B cell (primary cell): ENCODE data around the gene NAB1. TPM values are rescaled to one million over a fixed set of nuclear protein-coding genes. Genes with fewer than 3 reads are reported as not detected.
A peak's percentile ranks its signal among the peaks of the same experiment; 100 is the strongest.

Experiments
- ATAC-seq: fragments of 200-7000 bp; cut with Tn5 transposase; one replicate; pipeline ENCODE4 v1.10.0; 2021; ENCODE audit warnings: low read depth, mild to moderate bottlenecking, moderate number of reproducible peaks, moderate library complexity
- CTCF ChIA-PET: fragments of 350-600 bp; sonication (Branson Sonifier 250); formaldehyde crosslinking; loops from one replicate; lab custom pipeline; 2021; ENCODE audit warnings: antibody characterized with exemption, inconsistent platforms; lab: Charles Lee
- POLR2A ChIA-PET: fragments of 350-600 bp; sonication (Branson Sonifier 250); formaldehyde crosslinking; loops from one replicate; lab custom pipeline; 2021; ENCODE audit warnings: antibody characterized with exemption; lab: Charles Lee
- DNase-seq: peaks from one replicate; pipeline ENCODE4 v3.0.0; 2013
- H2AFZ ChIP-seq: 2 replicates; pipeline ENCODE4 v1.6.1; 2012; ENCODE audit warnings: mild to moderate bottlenecking, low read depth, low read length; ENCODE audit not compliant: insufficient read depth, poor library complexity, severe bottlenecking
- H3K27ac ChIP-seq, 2 donors: 1 replicate in 1 of 2; 2 replicates in 1 of 2; pipeline ENCODE4 v1.5.1; 2012 to 2013; ENCODE audit warnings: low read length in 2 of 2, mild to moderate bottlenecking in 2 of 2, moderate library complexity in 1 of 2
- H3K27me3 ChIP-seq, 4 experiments: fragments of 200-600 bp in 1 of 4; sonication (generic) in 1 of 4; replicated peaks in 1 of 4; 1 replicate in 2 of 4; 2 replicates in 2 of 4; pipeline versions ENCODE4 v1.6.1 to v1.7.0; 2013 to 2016; ENCODE audit warnings: low read length in 3 of 4, mild to moderate bottlenecking in 2 of 4, mixed read lengths in 1 of 4, moderate library complexity in 1 of 4; ENCODE audit not compliant: insufficient read depth in 4 of 4, control insufficient read depth in 3 of 4; ENCODE audit errors: control extremely low read depth in 1 of 4
- H3K36me3 ChIP-seq, 2 experiments: replicated peaks in 1 of 2; 1 replicate in 1 of 2; 2 replicates in 1 of 2; pipeline versions ENCODE4 v1.6.1 to v1.7.1; 2013; ENCODE audit warnings: low read length in 1 of 2; ENCODE audit not compliant: insufficient read depth in 2 of 2, control insufficient read depth in 1 of 2; ENCODE audit errors: control extremely low read depth in 1 of 2, extremely low read depth in 1 of 2
- H3K4me1 ChIP-seq, 2 donors: fragments of 200-600 bp in 1 of 2; sonication (generic) in 1 of 2; 1 replicate in 1 of 2; 2 replicates in 1 of 2; pipeline versions ENCODE4 v1.5.1 to v1.6.1; 2013 to 2017; ENCODE audit warnings: low read length in 2 of 2; ENCODE audit not compliant: control insufficient read depth in 2 of 2, insufficient read depth in 2 of 2
- H3K4me2 ChIP-seq: replicated peaks from 2 replicates; pipeline ENCODE3; 2012; ENCODE audit warnings: mild to moderate bottlenecking, low read depth, low read length; ENCODE audit not compliant: poor library complexity, severe bottlenecking
- H3K4me3 ChIP-seq, 5 experiments: fragments of 200-600 bp in 1 of 5; sonication (generic) in 1 of 5; 1 replicate in 3 of 5; 2 replicates in 2 of 5; pipeline versions ENCODE4 v1.5.1 to v1.7.0; 2011 to 2016; ENCODE audit warnings: low read length in 4 of 5, mild to moderate bottlenecking in 4 of 5, low read depth in 2 of 5, control low read depth in 1 of 5, moderate library complexity in 1 of 5; ENCODE audit not compliant: insufficient read depth in 1 of 5; ENCODE audit errors: control extremely low read depth in 1 of 5, extremely low read depth in 1 of 5
- H3K79me2 ChIP-seq: fragments of 200-600 bp; sonication (generic); one replicate; pipeline ENCODE4 v1.6.0; 2016; ENCODE audit warnings: low read length; ENCODE audit not compliant: control insufficient read depth, insufficient read depth
- H3K9ac ChIP-seq: fragments of 200-600 bp; sonication (generic); 2 replicates; pipeline ENCODE4 v1.6.1; 2017; ENCODE audit warnings: mild to moderate bottlenecking, low read length, moderate library complexity
- H3K9me3 ChIP-seq, 3 donors: one replicate each; pipeline versions ENCODE4 v1.6.1 to v1.7.1; 2013; ENCODE audit warnings: low read length in 2 of 3; ENCODE audit not compliant: control insufficient read depth in 2 of 3, insufficient read depth in 1 of 3; ENCODE audit errors: control extremely low read depth in 1 of 3
- H4K20me1 ChIP-seq: 2 replicates; pipeline ENCODE4 v1.6.0; 2012; ENCODE audit warnings: mild to moderate bottlenecking, low read length; ENCODE audit not compliant: insufficient read depth, control insufficient read depth, poor library complexity, severe bottlenecking
- H3K27ac Mint-ChIP-seq: one replicate; pipeline ENCODE4 v1.8.0; 2021; ENCODE audit warnings: mixed read lengths
- H3K27me3 Mint-ChIP-seq: one replicate; pipeline ENCODE4 v1.8.0; 2021; ENCODE audit warnings: mixed read lengths
- H3K4me1 Mint-ChIP-seq: one replicate; pipeline ENCODE4 v1.8.0; 2021; ENCODE audit warnings: mixed read lengths
- H3K4me3 Mint-ChIP-seq: one replicate; pipeline ENCODE4 v1.8.0; 2021; ENCODE audit warnings: mixed read lengths
- H3K9me3 Mint-ChIP-seq: one replicate; pipeline ENCODE4 v1.8.0; 2022; ENCODE audit warnings: mixed read lengths; ENCODE audit not compliant: insufficient read depth
- EZH2 ChIP-seq: IDR thresholded peaks from 2 replicates; pipeline ENCODE4 v1.6.1; 2012; ENCODE audit warnings: borderline replicate concordance, low read depth, mild to moderate bottlenecking, moderate library complexity, low read length; ENCODE audit not compliant: insufficient read depth, poor library complexity, severe bottlenecking
- WGBS: methylation state at CpG from one replicate; pipeline ENCODE4 v1.1.5; 2013; ENCODE audit warnings: missing lambda C conversion rate; ENCODE audit not compliant: insufficient coverage; 5-methylcytosine and 5-hydroxymethylcytosine counted together
- intact Hi-C: fragments of 100-400 bp; cut with micrococcal nuclease; formaldehyde crosslinking; loops from one replicate; pipeline ENCODE4 v1.10.0; 2022
- polyA plus RNA-seq: library from polyadenylated mRNA; depleted of rRNA; stranded (reverse); fragments of >200 nt; gene quantifications from 2 replicates; pipeline ENCODE4 v1.2.3, GENCODE V29; 2012
- total RNA-seq, 2 donors: library from RNA; stranded (reverse); fragments of 120-200 nt in 1 of 2; gene quantifications; 1 replicate in 1 of 2; 2 replicates in 1 of 2; pipeline versions ENCODE4 v1.2.3 to v1.2.4, GENCODE V29; 2013 to 2022
- TF ChIP-seq, protein P1 (sequence below): fragments of 200-600 bp; IDR thresholded peaks from one replicate; pipeline ENCODE4 v1.8.0; 2022; ENCODE audit warnings: antibody characterized with exemption, mild to moderate bottlenecking

NAB1 gene
- total and polyA plus RNA-seq, 2 donors (not counting 1 experiment from before 2014, with no cell fraction given), result 6.3 to 24.9 TPM

DNA sequence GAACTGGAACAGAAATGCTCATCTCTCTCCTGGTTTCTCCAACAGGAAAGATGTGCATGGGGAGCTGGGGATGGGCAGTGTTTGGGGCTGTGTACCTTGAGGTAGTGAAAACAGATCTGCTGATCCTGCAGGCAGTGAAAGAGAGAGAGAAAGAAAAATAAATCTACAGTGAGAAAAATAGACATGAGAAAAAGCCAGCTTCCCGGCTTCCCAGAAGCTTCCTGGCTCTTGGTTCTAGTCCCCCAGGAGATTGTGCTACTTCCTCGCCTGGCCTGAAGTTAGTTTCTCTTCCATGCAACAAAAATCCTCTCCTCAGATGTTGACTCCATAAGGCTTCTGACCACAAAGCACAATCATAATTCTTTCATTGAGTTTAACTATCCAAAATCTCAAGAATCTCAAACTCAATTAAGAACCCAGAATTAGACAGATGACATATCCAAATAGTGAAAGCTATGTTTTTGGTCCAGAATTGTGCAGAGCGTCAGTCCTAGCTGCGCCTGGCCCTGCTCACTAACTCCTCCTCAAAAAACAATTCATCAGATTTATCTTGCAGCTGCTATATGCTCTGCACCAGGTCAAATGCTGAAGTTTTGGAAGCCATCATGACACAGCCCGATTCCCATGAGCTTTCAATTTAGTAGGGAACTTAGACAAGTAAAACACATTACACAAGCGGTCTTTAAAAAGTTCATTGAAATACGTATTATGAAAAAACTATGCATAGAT lies 20.1 kb upstream of the NAB1 start:
- Mint-ChIP-seq H3K4me3 (peak overlapping the region; percentile 88), H3K4me1 (peaks cover 8% of the 10 kb centered on the region), H3K9me3 (no peaks in the 10 kb centered on the region), H3K27ac (no peak overlapping the region), H3K27me3 (peaks cover 19% of the 10 kb centered on the region)
- Histone ChIP-seq H3K27me3 (peaks cover 0 to 10% (median 0%) of the 10 kb centered on the region in 4 experiments), H3K9me3 (no peaks in the 10 kb centered on the region), H3K4me2 (no peak overlapping the region), H3K4me3 (no peak overlapping the region), H3K36me3 (no peaks in the 10 kb centered on the region), H3K9ac (no peak overlapping the region), H2AFZ (peak overlapping the region; percentile 74), H3K79me2 (no peaks in the 10 kb centered on the region), H3K27ac (no peak overlapping the region), H3K4me1 (peaks cover 5 to 6% of the 10 kb centered on the region in 2 donors), H4K20me1 (no peaks in the 10 kb centered on the region)
- ATAC-seq, result no peak
- ChIA-PET POLR2A (no interaction called here), CTCF (no interaction called here)
- no peak for DNase-seq
- TF ChIP-seq EZH2, result no peak
- TF ChIP-seq, protein P1, sequence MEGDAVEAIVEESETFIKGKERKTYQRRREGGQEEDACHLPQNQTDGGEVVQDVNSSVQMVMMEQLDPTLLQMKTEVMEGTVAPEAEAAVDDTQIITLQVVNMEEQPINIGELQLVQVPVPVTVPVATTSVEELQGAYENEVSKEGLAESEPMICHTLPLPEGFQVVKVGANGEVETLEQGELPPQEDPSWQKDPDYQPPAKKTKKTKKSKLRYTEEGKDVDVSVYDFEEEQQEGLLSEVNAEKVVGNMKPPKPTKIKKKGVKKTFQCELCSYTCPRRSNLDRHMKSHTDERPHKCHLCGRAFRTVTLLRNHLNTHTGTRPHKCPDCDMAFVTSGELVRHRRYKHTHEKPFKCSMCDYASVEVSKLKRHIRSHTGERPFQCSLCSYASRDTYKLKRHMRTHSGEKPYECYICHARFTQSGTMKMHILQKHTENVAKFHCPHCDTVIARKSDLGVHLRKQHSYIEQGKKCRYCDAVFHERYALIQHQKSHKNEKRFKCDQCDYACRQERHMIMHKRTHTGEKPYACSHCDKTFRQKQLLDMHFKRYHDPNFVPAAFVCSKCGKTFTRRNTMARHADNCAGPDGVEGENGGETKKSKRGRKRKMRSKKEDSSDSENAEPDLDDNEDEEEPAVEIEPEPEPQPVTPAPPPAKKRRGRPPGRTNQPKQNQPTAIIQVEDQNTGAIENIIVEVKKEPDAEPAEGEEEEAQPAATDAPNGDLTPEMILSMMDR, result no peak
- WGBS, result 91% methylated on average over 4 of the region's 7 CpGs
- intact Hi-C loops, result no loop called here

DNA sequence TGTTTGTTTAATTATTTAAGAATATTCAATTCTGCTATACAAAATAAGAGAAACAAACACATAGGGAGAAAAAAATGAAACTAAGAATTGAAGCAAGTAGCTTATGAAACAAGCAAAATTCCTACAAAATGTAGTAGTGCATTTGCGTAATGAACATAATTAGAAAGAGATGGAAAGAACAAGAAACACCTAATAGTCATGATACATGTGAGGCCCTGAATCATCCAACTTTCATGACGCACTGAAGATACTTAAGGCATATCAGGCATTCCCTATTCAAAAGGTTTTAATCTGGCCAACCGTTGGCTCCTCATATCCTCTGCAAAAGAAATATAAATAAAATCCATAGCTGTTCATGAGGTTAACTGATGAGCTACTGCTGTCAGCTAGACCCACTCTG lies 14.5 kb upstream of the NAB1 start:
- WGBS, result no CpG with 5 or more reads among the region's 3 CpGs
- POLR2A ChIA-PET, result no interaction called here
- no peak overlapping the region for H3K4me3 ChIP-seq
- Mint-ChIP-seq H3K27ac (no peak overlapping the region), H3K4me1 (peaks cover 7% of the 10 kb centered on the region), H3K4me3 (no peak overlapping the region), H3K27me3 (no peaks in the 10 kb centered on the region), H3K9me3 (no peaks in the 10 kb centered on the region)
- no peak overlapping the region for H3K4me2 ChIP-seq
- intact Hi-C loops, result no loop called here
- DNase-seq (no peak), ATAC-seq (no peak)
- CTCF ChIA-PET, result interaction anchor here (0.6 to 0.7 kb wide), 2 partner anchors 46 to 82 kb away, joined by 3 to 4 read pairs; no protein-coding TSS in a partner anchor
- H4K20me1 ChIP-seq, result no peaks in the 10 kb centered on the region
- no peaks in the 10 kb centered on the region for H3K36me3 ChIP-seq
- H3K27me3 ChIP-seq, result no peaks in the 10 kb centered on the region
- H3K9me3 ChIP-seq, result no peaks in the 10 kb centered on the region
- H3K9ac ChIP-seq, result no peak overlapping the region
- no peaks in the 10 kb centered on the region for H3K79me2 ChIP-seq
- H2AFZ ChIP-seq, result no peak overlapping the region
- H3K4me1 ChIP-seq, result peaks cover 4 to 5% of the 10 kb centered on the region in 2 donors
- TF ChIP-seq, protein P1, result no peak
- no peak for TF ChIP-seq EZH2
- H3K27ac ChIP-seq, result no peak overlapping the region
